GM06990 (cell line): ENCODE results near the gene FAM78B.

Experiments
- DNase-seq: peaks from one replicate; pipeline ENCODE4 v3.0.0-alpha.2; 2011; ENCODE audit not compliant: insufficient read length; ENCODE audit errors: extremely low read depth
- H3K27me3 ChIP-seq: replicated peaks from 2 replicates; pipeline ENCODE4 v1.6.0; 2011; ENCODE audit warnings: low read length; ENCODE audit not compliant: control insufficient read depth, insufficient read depth
- H3K36me3 ChIP-seq: 2 replicates; pipeline ENCODE4 v1.5.1; 2011; ENCODE audit warnings: low read length; ENCODE audit not compliant: control insufficient read depth, insufficient read depth
- H3K4me3 ChIP-seq: replicated peaks from 2 replicates; pipeline ENCODE4 v1.5.1; 2011; ENCODE audit warnings: low read depth, mild to moderate bottlenecking, control low read depth, low read length
- CTCF ChIP-seq: IDR thresholded peaks from 2 replicates; pipeline ENCODE4 v1.5.1; 2011; ENCODE audit warnings: low read length, control low read depth, mild to moderate bottlenecking, inconsistent platforms; ENCODE audit not compliant: insufficient read depth, poor library complexity, severe bottlenecking

FAM78B gene

GRCh38 chr1:166069390-166069789 is 97.4 kb downstream of the FAM78B start:
- Histone ChIP-seq H3K36me3 (no peaks in the 10 kb centered on the region), H3K27me3 (no peaks in the 10 kb centered on the region), H3K4me3 (no peak overlapping the region)
- DNase-seq, result no peak
- TF ChIP-seq CTCF, result no peak

GRCh38 chr1:166066107-166066506 is 100.7 kb downstream of the FAM78B start:
- Histone ChIP-seq H3K4me3 (no peak overlapping the region), H3K27me3 (no peaks in the 10 kb centered on the region), H3K36me3 (no peaks in the 10 kb centered on the region)
- TF ChIP-seq CTCF, result no peak
- DNase-seq, result no peak

- Histone ChIP-seq H3K27me3 (no peaks in the 10 kb centered on the region), H3K4me3 (no peak overlapping the region), H3K36me3 (no peaks in the 10 kb centered on the region)
- no peak for TF ChIP-seq CTCF
- no peak for DNase-seq
Measured at GRCh38 chr1:166064951-166065350, 101.8 kb downstream of the FAM78B start.

- no peak for TF ChIP-seq CTCF
- H3K36me3 ChIP-seq, result no peaks in the 10 kb centered on the region
- no peaks in the 10 kb centered on the region for H3K27me3 ChIP-seq
- no peak for DNase-seq
- H3K4me3 ChIP-seq, result no peak overlapping the region
Measured at GRCh38 chr1:166064313-166064926, 102.4 kb downstream of the FAM78B start.

GRCh38 chr1:166063701-166064100 is 103.1 kb downstream of the FAM78B start:
- no peak for TF ChIP-seq CTCF
- Histone ChIP-seq H3K27me3 (no peaks in the 10 kb centered on the region), H3K36me3 (no peaks in the 10 kb centered on the region), H3K4me3 (no peak overlapping the region)
- no peak for DNase-seq
